Measurements from ENCODE around the gene HCFC1R1.

Gene HCFC1R1

DNA sequence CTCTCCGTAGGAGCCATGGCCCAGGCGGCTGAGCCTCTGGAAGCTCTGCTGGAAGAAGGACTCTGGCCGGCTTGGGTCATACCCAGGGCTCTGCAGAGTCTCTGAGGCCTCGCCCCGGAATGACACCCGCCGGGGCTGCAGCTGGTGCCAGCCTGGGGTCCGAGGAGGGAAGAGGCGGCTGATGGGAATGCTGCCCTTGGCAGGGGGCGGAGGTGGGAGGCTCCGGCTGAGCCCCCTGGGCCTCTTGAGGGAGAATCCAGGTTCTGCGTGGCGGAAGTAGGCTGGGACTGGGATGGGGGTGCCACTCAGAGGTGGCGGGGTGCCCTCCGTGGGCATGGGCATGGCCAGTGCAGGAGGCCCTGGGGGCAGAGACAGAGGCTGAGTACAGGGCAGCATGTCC, 47.1 kb downstream of the HCFC1R1 start:
- no peak for DNase-seq (ENCODE audit: low read depth in 1 of 2, low spot score in 1 of 2)

DNA sequence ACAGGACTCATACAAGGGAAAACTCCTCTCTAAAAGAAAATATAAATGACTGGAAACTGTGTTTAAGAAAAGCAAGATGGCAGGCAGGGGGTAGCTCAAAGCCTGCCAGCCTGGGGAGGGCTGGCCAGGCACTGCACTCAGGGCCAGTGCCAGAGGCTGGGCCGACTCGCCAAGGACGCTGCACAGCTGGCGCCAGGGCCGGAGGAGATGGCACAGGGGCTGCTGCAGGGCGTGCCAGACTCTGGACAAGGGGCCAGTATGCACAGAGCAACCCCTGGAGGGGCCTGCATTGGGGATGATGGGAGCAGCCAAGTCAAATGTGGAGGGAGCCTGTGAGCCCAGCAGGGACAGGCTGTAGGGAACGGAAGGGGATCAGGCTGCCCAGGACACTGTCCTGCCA, 47.5 kb downstream of the HCFC1R1 start:
- no peak for DNase-seq (ENCODE audit: low read depth in 1 of 2, low spot score in 1 of 2)

DNA sequence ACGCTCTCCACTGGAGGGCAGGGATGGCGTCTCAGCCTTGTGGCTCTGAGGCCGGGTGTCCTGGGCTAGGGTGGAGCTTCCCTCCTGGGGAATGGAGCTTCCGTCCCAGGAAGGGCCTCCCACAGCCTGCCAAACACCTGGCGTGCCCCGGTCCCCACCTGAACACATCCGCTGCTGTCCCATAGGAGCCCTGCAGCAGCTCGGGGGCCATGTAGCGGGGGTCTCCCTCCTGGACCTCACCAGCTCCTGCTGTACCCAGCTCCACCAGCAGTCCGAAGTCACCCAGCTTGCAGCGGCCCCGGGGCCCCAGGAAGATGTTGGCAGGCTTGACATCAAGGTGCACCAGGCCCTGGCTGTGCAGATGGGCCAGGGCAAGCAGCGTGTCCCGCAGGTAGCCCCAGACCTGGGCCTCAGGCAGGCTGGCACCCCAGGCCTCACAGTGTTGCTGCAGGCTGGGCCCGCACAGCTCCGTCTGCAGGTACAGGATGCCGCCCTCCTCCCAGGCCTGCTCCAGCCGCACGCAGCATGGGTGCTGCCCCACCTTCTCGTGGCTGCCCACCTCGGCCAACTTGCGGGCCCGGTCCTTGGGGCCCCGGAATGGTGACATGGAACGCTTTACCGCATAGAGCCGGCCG, 48.5 kb downstream of the HCFC1R1 start:
- DNase-seq (ENCODE audit: low read depth in 1 of 2, low spot score in 1 of 2) = no peak

DNA sequence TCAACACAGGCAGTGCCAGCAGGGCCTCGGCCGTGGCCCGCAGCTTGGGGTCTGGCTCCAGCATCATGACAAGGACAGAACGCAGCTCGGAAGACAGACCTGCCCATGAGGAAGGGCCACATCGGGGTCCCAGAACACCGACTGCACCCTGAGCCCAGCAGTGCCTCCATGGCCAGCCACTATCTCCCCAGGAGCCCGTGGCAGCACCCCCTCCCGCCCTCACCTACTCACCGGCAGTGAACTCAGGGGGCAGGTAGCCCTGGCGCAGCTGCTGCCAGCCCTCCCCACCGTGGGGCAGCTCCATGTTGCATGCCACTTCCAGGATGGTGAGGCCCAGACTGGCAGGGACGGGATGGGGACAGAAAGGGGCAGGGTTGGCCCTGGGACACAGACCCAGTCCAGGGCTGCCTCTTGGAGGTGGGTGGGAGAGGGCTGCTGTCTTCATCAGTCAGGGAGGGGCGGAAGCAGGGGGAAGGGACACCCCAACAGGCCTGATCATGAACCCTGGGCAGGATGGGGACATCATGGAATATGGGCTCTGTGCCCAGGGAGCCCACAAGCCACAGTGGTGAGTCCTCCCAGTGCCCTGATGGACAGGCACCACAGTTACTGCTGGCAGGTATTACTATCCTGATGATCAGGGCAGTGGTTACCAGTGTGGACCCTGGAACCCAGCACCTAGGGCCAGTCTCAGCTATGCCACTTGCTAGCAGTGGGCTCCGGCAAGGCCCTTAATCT, 49.3 kb downstream of the HCFC1R1 start:
- DNase-seq (ENCODE audit: low read depth in 1 of 2, low spot score in 1 of 2) = no peak

DNA sequence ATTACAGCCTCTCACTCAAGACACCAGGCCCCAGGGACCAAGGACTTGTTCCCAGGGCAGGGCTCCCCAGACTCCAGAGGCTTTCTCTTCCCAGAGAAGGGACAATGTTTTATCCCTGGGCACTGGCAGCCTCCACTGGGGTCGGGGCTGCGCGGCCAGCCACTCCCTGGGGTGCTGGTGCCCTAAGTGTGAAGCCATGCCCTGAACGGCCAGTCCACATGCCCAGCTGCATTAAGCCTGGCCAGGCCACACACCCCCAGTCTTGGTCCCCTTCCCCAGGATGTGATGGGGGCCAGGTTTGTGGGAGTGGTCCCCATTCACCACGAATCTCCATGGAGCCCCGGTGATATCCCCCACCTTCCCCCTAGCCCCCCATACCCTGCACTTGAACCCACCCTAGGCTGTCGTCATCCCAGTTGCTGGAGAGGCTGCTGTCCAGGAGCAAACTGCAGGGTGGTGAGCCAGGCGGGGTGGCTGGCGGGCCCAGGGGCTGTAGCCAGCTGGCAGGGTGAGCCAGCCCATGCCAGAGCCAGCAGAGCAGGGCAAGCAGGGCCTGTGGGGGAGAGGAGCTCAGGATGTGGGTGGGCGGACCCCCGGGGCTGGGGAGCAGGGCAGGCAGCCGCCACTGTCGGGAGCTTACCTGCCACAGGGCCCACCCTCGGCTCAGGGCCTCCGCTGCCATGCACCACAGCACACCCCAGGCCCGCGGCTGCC, 50.0 kb downstream of the HCFC1R1 start:
- DNase-seq (ENCODE audit: low read depth in 1 of 2, low spot score in 1 of 2) = no peak

DNA sequence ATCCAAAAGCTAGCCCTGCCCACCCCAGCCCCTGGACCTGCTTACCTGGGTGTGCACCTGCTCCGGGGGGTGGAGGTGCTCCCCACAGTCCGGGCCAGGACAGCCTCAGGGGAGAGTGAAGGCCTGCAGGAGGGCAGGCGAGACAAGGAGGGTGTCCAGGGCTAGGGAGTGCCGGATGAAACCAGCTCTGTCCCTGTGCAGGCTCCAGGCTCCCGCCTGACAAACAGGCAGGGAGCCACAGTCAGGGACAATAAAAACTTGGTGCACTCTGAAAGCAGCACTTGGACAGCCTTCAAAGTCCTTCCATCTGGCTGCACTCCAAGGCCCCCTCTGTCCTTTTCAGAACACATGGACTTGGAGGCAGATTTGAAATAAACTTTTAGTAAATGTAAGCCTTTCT, 50.6 kb downstream of the HCFC1R1 start:
- no peak for DNase-seq (ENCODE audit: low read depth in 1 of 2, low spot score in 1 of 2)

All from stimulated activated CD4-positive, alpha-beta T cell treated with anti-CD3 and anti-CD28 coated beads, Interleukin-15, amount 100 ng/mL, for 1 hour (primary cell).